HCT116 (cell line): ENCODE measurements around the gene ZC2HC1C. TPM values are rescaled to one million over a fixed set of nuclear protein-coding genes. Genes with fewer than 3 reads are reported as not detected.

Experiments
- ATAC-seq: fragments of 200-7000 bp; cut with Tn5 transposase; 2 replicates; pipeline ENCODE4 v1.9.1; 2020; ENCODE audit warnings: mild to moderate bottlenecking, moderate library complexity
- BruUV-seq: library from RNA; stranded (reverse); fragments of 400-500 nt; replicated peaks from 2 replicates; lab custom pipeline; 2021; lab: Mats Ljungman, UMichigan
- CTCF ChIA-PET: fragments of 300-600 bp; sonication (Branson Sonifier 250); formaldehyde crosslinking; loops from one replicate; lab custom pipeline; 2021; ENCODE audit warnings: antibody characterized with exemption; lab: Charles Lee
- POLR2A ChIA-PET: fragments of 300-600, 350-600 bp; sonication (Branson Sonifier 250); formaldehyde crosslinking; loops from one replicate; lab custom pipeline; 2021; ENCODE audit warnings: antibody characterized with exemption; lab: Charles Lee
- RAD21 ChIA-PET, 2 experiments: fragments of 300-600 bp; sonication (Branson Sonifier 250); formaldehyde crosslinking; loops; one replicate each; lab custom pipeline; 2023; ENCODE audit warnings: low total read pairs in 2 of 2; ENCODE audit not compliant: uncharacterized antibody in 2 of 2, unreplicated experiment in 2 of 2, low non-redundant PET in 1 of 2; lab: Charles Lee
- DNase-seq: peaks from one replicate; pipeline ENCODE4 v3.0.0-alpha.2; 2010; ENCODE audit warnings: low read depth, low spot score
- H2AFZ ChIP-seq: fragments of 200-600 bp; shearing (Covaris generic), sonication (generic); 2 replicates; pipeline ENCODE4 v1.6.1; 2017; ENCODE audit warnings: low read depth, mixed run types, mixed read lengths, antibody characterized with exemption, low read length; ENCODE audit not compliant: poor library complexity, severe bottlenecking
- H3K27ac ChIP-seq: 2 replicates; pipeline ENCODE4 v1.5.1; 2012; ENCODE audit warnings: low read depth, low read length
- H3K27me3 ChIP-seq: fragments of 200-600 bp; sonication (generic); 2 replicates; pipeline ENCODE4 v1.6.1; 2016; ENCODE audit warnings: mixed run types, low read length, mixed read lengths; ENCODE audit not compliant: insufficient read depth
- H3K36me3 ChIP-seq, 2 experiments: fragments of 200-500 bp in 1 of 2; fragments of 200-600 bp in 1 of 2; sonication (Bioruptor generic) in 1 of 2; sonication (generic) in 1 of 2; 2 replicates each; pipeline versions ENCODE4 v1.5.1 to v1.6.1; 2014 to 2016; ENCODE audit warnings: low read length in 2 of 2, inconsistent platforms in 1 of 2, mixed read lengths in 1 of 2, mixed run types in 1 of 2; ENCODE audit not compliant: insufficient read depth in 2 of 2, control insufficient read depth in 1 of 2
- H3K4me1 ChIP-seq, 2 experiments: fragments of 200-600 bp in 1 of 2; sonication (generic) in 1 of 2; 2 replicates each; pipeline versions ENCODE4 v1.5.1 to v1.6.1; 2012 to 2017; ENCODE audit warnings: low read length in 2 of 2, inconsistent platforms in 1 of 2, mild to moderate bottlenecking in 1 of 2, mixed read lengths in 1 of 2, mixed run types in 1 of 2, moderate library complexity in 1 of 2; ENCODE audit not compliant: insufficient read depth in 2 of 2, control insufficient read depth in 1 of 2
- H3K4me2 ChIP-seq: fragments of 200-600 bp; sonication (generic); 2 replicates; pipeline ENCODE4 v1.6.1; 2017; ENCODE audit warnings: mixed run types, low read length, mixed read lengths
- H3K4me3 ChIP-seq, 2 experiments: fragments of 200-600 bp in 1 of 2; sonication (generic) in 1 of 2; replicated peaks in 1 of 2; 2 replicates each; pipeline ENCODE4 v1.5.1; 2011 to 2016; ENCODE audit warnings: low read length in 2 of 2, control low read depth in 1 of 2, low read depth in 1 of 2, mild to moderate bottlenecking in 1 of 2, mixed read lengths in 1 of 2, mixed run types in 1 of 2
- H3K79me2 ChIP-seq: fragments of 200-600 bp; sonication (generic); 2 replicates; pipeline ENCODE4 v1.6.1; 2017; ENCODE audit warnings: mild to moderate bottlenecking, mixed run types, low read length, moderate library complexity, mixed read lengths; ENCODE audit not compliant: insufficient read depth
- H3K9ac ChIP-seq: fragments of 200-600 bp; sonication (generic); 2 replicates; pipeline ENCODE4 v1.6.1; 2016; ENCODE audit warnings: low read length, mixed read lengths
- H3K9me2 ChIP-seq: fragments of 200-600 bp; sonication (generic), shearing (Covaris generic); 2 replicates; pipeline ENCODE4 v1.6.1; 2017; ENCODE audit warnings: mixed run types, mild to moderate bottlenecking, moderate library complexity; ENCODE audit not compliant: insufficient read depth
- H3K9me3 ChIP-seq, 2 experiments: fragments of 200-500 bp in 1 of 2; fragments of 200-600 bp in 1 of 2; sonication (Bioruptor generic) in 1 of 2; sonication (generic) in 1 of 2; 2 replicates each; pipeline ENCODE4 v1.6.1; 2014 to 2017; ENCODE audit warnings: low read length in 2 of 2, mixed read lengths in 2 of 2, inconsistent platforms in 1 of 2, low read depth in 1 of 2, mild to moderate bottlenecking in 1 of 2, mixed run types in 1 of 2, moderate library complexity in 1 of 2; ENCODE audit not compliant: control insufficient read depth in 1 of 2, insufficient read depth in 1 of 2
- H4K20me1 ChIP-seq: fragments of 200-600 bp; sonication (generic), shearing (Covaris generic); 2 replicates; pipeline ENCODE4 v1.6.1; 2017; ENCODE audit warnings: mixed run types, mild to moderate bottlenecking, moderate library complexity; ENCODE audit not compliant: insufficient read depth
- ATF3 ChIP-seq: IDR thresholded peaks from 2 replicates; pipeline ENCODE4 v1.6.1; 2012
- CBX3 ChIP-seq: IDR thresholded peaks from 2 replicates; pipeline ENCODE4 v1.6.1; 2012; ENCODE audit warnings: low read depth
- CEBPB ChIP-seq: IDR thresholded peaks from 2 replicates; pipeline ENCODE4 v1.6.1; 2012; ENCODE audit warnings: low read depth
- EGR1 ChIP-seq: IDR thresholded peaks from 2 replicates; pipeline ENCODE4 v1.6.1; 2012; ENCODE audit warnings: low read depth
- ELF1 ChIP-seq: IDR thresholded peaks from 2 replicates; pipeline ENCODE4 v1.6.1; 2012; ENCODE audit warnings: low read depth, borderline replicate concordance
- EZH2 ChIP-seq: fragments of 200-600 bp; sonication (generic); IDR thresholded peaks from 2 replicates; pipeline ENCODE4 v1.6.1; 2017; ENCODE audit warnings: antibody characterized with exemption, mixed run types
- JUND ChIP-seq: IDR thresholded peaks from 2 replicates; pipeline ENCODE4 v1.6.1; 2012
- MAX ChIP-seq: IDR thresholded peaks from 2 replicates; pipeline ENCODE4 v1.6.1; 2012
- POLR2AphosphoS5 ChIP-seq: IDR thresholded peaks from 2 replicates; pipeline ENCODE4 v1.6.1; 2011; ENCODE audit warnings: mild to moderate bottlenecking, low read depth, low read length, moderate library complexity
- SIN3A ChIP-seq: IDR thresholded peaks from 2 replicates; pipeline ENCODE4 v1.6.1; 2012; ENCODE audit warnings: low read depth
- SP1 ChIP-seq: IDR thresholded peaks from 2 replicates; pipeline ENCODE4 v1.6.1; 2012; ENCODE audit warnings: low read depth
- SRF ChIP-seq: IDR thresholded peaks from 2 replicates; pipeline ENCODE4 v1.6.1; 2012; ENCODE audit warnings: low read depth
- TCF7L2 ChIP-seq: IDR thresholded peaks from 2 replicates; pipeline ENCODE4 v1.7.0; 2011; ENCODE audit warnings: borderline replicate concordance, inconsistent platforms; ENCODE audit not compliant: insufficient read depth, insufficient read length; ENCODE audit errors: extremely low read depth
- YY1 ChIP-seq: IDR thresholded peaks from 2 replicates; pipeline ENCODE4 v1.6.1; 2011; ENCODE audit warnings: low read length, low read depth, moderate library complexity, mild to moderate bottlenecking; ENCODE audit not compliant: insufficient replicate concordance; ENCODE audit errors: extremely low read depth
- ZFX ChIP-seq: fragments of 450-650 bp; IDR thresholded peaks from 2 replicates; pipeline ENCODE4 v1.6.1; 2017
- ZNF274 ChIP-seq: fragments of 200-500 bp; sonication (Bioruptor generic); IDR thresholded peaks from 2 replicates; pipeline ENCODE4 v1.6.1; 2014; ENCODE audit warnings: mild to moderate bottlenecking, low read depth, low read length, inconsistent platforms
- intact Hi-C: fragments of 100-400 bp; cut with micrococcal nuclease; formaldehyde crosslinking; loops from 2 replicates; pipeline ENCODE4 v1.10.0; 2022
- total RNA-seq: library from RNA; stranded (reverse); gene quantifications from one replicate; pipeline ENCODE4 v1.2.1, GENCODE V29; 2021; ENCODE audit not compliant: unreplicated experiment
- TF ChIP-seq, protein P1 (sequence below), 3 experiments: fragments of 200-600 bp in 1 of 3; sonication (generic) in 1 of 3; IDR thresholded peaks in 2 of 3; conservative IDR thresholded peaks in 1 of 3; 2 replicates each; pipeline ENCODE4 v1.5.1; 2012 to 2017; ENCODE audit warnings: low read depth in 2 of 3, low read length in 2 of 3, antibody characterized with exemption in 1 of 3, borderline replicate concordance in 1 of 3, control low read depth in 1 of 3, mild to moderate bottlenecking in 1 of 3, mixed read lengths in 1 of 3, mixed run types in 1 of 3, moderate library complexity in 1 of 3; ENCODE audit not compliant: insufficient read depth in 1 of 3
- TF ChIP-seq, protein P2 (sequence below): IDR thresholded peaks from 2 replicates; pipeline ENCODE4 v1.6.1; 2011; ENCODE audit warnings: mild to moderate bottlenecking, low read length, moderate library complexity; ENCODE audit not compliant: insufficient replicate concordance; ENCODE audit errors: extremely low read depth
- TF ChIP-seq, protein P3 (sequence below): IDR thresholded peaks from 2 replicates; pipeline ENCODE4 v1.6.1; 2012; ENCODE audit warnings: low read depth

Gene ZC2HC1C
- total RNA-seq, 1 experiment from 2014 or later = 0.98 TPM

- CTCF ChIA-PET = interaction anchor here (1.0 kb wide), 1 partner anchor 19 kb away, joined by 4 read pairs; no protein-coding TSS in a partner anchor
- intact Hi-C loops = no loop called here
- no peak overlapping the region for H3K27ac ChIP-seq
- no peaks in the 10 kb centered on the region for H3K9me2 ChIP-seq
- H3K9me3 ChIP-seq = no peaks in the 10 kb centered on the region
- H3K4me1 ChIP-seq = no peaks in the 10 kb centered on the region
- H3K36me3 ChIP-seq = peaks cover 30 to 46% of the 10 kb centered on the region in 2 experiments
- no peak for DNase-seq
- no peaks in the 10 kb centered on the region for H3K79me2 ChIP-seq
- H3K27me3 ChIP-seq = no peaks in the 10 kb centered on the region
- POLR2A ChIA-PET = no interaction called here
- BruUV-seq = no TSS peak
- RAD21 ChIA-PET = no interaction called here
- no peak overlapping the region for H3K4me2 ChIP-seq
- no peak for TF ChIP-seq ZFX
- no peak for TF ChIP-seq CEBPB
- TF ChIP-seq, protein P1, sequence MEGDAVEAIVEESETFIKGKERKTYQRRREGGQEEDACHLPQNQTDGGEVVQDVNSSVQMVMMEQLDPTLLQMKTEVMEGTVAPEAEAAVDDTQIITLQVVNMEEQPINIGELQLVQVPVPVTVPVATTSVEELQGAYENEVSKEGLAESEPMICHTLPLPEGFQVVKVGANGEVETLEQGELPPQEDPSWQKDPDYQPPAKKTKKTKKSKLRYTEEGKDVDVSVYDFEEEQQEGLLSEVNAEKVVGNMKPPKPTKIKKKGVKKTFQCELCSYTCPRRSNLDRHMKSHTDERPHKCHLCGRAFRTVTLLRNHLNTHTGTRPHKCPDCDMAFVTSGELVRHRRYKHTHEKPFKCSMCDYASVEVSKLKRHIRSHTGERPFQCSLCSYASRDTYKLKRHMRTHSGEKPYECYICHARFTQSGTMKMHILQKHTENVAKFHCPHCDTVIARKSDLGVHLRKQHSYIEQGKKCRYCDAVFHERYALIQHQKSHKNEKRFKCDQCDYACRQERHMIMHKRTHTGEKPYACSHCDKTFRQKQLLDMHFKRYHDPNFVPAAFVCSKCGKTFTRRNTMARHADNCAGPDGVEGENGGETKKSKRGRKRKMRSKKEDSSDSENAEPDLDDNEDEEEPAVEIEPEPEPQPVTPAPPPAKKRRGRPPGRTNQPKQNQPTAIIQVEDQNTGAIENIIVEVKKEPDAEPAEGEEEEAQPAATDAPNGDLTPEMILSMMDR (IDR thresholded peaks at IDR 0.05 in 2 of 3, conservative IDR thresholded peaks at IDR 0.05 in 1 of 3; ENCODE audit: borderline replicate concordance in 1 of 3, insufficient read depth in 1 of 3, low read depth in 2 of 3, low read length in 2 of 3) = no peak
- TF ChIP-seq, protein P2, sequence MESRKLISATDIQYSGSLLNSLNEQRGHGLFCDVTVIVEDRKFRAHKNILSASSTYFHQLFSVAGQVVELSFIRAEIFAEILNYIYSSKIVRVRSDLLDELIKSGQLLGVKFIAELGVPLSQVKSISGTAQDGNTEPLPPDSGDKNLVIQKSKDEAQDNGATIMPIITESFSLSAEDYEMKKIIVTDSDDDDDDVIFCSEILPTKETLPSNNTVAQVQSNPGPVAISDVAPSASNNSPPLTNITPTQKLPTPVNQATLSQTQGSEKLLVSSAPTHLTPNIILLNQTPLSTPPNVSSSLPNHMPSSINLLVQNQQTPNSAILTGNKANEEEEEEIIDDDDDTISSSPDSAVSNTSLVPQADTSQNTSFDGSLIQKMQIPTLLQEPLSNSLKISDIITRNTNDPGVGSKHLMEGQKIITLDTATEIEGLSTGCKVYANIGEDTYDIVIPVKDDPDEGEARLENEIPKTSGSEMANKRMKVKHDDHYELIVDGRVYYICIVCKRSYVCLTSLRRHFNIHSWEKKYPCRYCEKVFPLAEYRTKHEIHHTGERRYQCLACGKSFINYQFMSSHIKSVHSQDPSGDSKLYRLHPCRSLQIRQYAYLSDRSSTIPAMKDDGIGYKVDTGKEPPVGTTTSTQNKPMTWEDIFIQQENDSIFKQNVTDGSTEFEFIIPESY = no peak
- TF ChIP-seq ATF3 = no peak
- no peak for TF ChIP-seq TCF7L2
- TF ChIP-seq SRF = no peak
- no peak for TF ChIP-seq ELF1
- no peak for TF ChIP-seq JUND
- TF ChIP-seq ZNF274 = no peak
- no peak for TF ChIP-seq SIN3A
- TF ChIP-seq MAX = no peak
- TF ChIP-seq, protein P3, sequence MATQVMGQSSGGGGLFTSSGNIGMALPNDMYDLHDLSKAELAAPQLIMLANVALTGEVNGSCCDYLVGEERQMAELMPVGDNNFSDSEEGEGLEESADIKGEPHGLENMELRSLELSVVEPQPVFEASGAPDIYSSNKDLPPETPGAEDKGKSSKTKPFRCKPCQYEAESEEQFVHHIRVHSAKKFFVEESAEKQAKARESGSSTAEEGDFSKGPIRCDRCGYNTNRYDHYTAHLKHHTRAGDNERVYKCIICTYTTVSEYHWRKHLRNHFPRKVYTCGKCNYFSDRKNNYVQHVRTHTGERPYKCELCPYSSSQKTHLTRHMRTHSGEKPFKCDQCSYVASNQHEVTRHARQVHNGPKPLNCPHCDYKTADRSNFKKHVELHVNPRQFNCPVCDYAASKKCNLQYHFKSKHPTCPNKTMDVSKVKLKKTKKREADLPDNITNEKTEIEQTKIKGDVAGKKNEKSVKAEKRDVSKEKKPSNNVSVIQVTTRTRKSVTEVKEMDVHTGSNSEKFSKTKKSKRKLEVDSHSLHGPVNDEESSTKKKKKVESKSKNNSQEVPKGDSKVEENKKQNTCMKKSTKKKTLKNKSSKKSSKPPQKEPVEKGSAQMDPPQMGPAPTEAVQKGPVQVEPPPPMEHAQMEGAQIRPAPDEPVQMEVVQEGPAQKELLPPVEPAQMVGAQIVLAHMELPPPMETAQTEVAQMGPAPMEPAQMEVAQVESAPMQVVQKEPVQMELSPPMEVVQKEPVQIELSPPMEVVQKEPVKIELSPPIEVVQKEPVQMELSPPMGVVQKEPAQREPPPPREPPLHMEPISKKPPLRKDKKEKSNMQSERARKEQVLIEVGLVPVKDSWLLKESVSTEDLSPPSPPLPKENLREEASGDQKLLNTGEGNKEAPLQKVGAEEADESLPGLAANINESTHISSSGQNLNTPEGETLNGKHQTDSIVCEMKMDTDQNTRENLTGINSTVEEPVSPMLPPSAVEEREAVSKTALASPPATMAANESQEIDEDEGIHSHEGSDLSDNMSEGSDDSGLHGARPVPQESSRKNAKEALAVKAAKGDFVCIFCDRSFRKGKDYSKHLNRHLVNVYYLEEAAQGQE = no peak
- TF ChIP-seq POLR2AphosphoS5 = no peak
- no peak for TF ChIP-seq CBX3
- no peak for TF ChIP-seq EZH2
- no peak for TF ChIP-seq YY1
- no peak for TF ChIP-seq SP1
- TF ChIP-seq EGR1 = no peak
- no peak for ATAC-seq
- no peak overlapping the region for H3K9ac ChIP-seq
- H4K20me1 ChIP-seq = no peaks in the 10 kb centered on the region
- no peak overlapping the region for H3K4me3 ChIP-seq
- H2AFZ ChIP-seq = no peak overlapping the region
Measured at GRCh38 chr14:75107186-75107585, 37.7 kb downstream of the ZC2HC1C start.
